BJ (cell line): ENCODE data around the gene NFE2L2. TPM values are rescaled to one million over a fixed set of nuclear protein-coding genes. Genes with fewer than 3 reads are reported as not detected.

Source experiments
- CTCF ChIA-PET: fragments of 350-600 bp; formaldehyde crosslinking; extraction: SDS; loops from one replicate; lab custom pipeline; 2021; ENCODE audit warnings: antibody characterized with exemption, inconsistent platforms; lab: Yijun Ruan, JAX
- POLR2A ChIA-PET: fragments of 300-600 bp; sonication (Branson Sonifier 250); formaldehyde crosslinking; extraction: SDS; loops from one replicate; lab custom pipeline; 2021; ENCODE audit warnings: antibody characterized with exemption; lab: Charles Lee
- DNase-seq: peaks from one replicate; pipeline ENCODE4 v3.0.0-alpha.2; 2011; ENCODE audit warnings: low read depth
- H3K27me3 ChIP-seq: 2 replicates; pipeline ENCODE4 v1.6.0; 2011; ENCODE audit warnings: low read length; ENCODE audit not compliant: control insufficient read depth, insufficient read depth
- H3K36me3 ChIP-seq: 2 replicates; pipeline ENCODE4 v1.5.1; 2011; ENCODE audit warnings: low read length; ENCODE audit not compliant: control insufficient read depth, insufficient read depth
- H3K4me3 ChIP-seq: 2 replicates; pipeline ENCODE4 v1.5.1; 2011; ENCODE audit warnings: low read depth, mild to moderate bottlenecking, control low read depth, low read length
- polyA plus RNA-seq: library from polyadenylated mRNA; depleted of rRNA; stranded (reverse); fragments of >200 nt; gene quantifications from 2 replicates; pipeline ENCODE4 v1.2.3, GENCODE V29; 2011
- TF ChIP-seq, protein P1 (sequence below): IDR thresholded peaks from 2 replicates; pipeline ENCODE4 v1.5.1; 2011; ENCODE audit warnings: low read depth, mild to moderate bottlenecking, control low read depth, inconsistent platforms, low read length, moderate library complexity; ENCODE audit not compliant: insufficient read depth

Gene NFE2L2
- polyA plus RNA-seq, 1 experiment = 109 TPM

DNA sequence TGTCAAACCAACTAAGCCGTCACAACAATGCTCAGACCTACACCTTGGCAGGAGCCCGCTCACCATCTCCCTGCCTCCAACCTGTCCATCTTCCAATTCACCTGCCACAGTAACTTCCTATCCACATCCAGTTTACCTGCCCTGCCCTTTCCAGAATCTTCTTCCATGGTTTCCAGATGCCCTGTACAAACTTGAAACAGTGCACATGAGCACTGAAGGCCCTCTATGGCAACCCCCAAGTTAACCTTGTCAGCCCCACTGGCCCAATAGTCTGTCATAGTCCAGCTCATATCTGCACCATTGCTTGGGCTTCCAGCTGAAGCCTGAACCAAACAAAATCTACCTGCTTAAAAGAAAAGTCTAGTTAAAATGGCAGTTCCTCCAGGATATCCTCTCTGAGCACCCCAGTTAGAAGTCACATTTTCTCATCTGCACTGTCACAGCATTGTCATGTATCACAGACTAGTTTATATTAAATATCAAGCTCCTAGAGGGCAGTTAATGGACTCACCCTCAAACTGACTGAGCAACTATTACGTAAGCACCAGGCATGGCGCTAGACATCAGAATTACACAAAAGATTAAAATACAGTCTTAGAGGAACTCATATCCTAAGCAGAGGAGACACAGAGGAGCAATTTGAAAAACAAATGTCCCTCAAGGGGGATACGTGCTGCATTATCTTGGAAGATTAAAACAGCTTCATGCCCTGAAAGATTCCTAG, 11.6 kb downstream of the NFE2L2 start:
- Histone ChIP-seq H3K4me3 (no peak overlapping the region), H3K36me3 (no peaks in the 10 kb centered on the region), H3K27me3 (no peaks in the 10 kb centered on the region)
- TF ChIP-seq, protein P1, sequence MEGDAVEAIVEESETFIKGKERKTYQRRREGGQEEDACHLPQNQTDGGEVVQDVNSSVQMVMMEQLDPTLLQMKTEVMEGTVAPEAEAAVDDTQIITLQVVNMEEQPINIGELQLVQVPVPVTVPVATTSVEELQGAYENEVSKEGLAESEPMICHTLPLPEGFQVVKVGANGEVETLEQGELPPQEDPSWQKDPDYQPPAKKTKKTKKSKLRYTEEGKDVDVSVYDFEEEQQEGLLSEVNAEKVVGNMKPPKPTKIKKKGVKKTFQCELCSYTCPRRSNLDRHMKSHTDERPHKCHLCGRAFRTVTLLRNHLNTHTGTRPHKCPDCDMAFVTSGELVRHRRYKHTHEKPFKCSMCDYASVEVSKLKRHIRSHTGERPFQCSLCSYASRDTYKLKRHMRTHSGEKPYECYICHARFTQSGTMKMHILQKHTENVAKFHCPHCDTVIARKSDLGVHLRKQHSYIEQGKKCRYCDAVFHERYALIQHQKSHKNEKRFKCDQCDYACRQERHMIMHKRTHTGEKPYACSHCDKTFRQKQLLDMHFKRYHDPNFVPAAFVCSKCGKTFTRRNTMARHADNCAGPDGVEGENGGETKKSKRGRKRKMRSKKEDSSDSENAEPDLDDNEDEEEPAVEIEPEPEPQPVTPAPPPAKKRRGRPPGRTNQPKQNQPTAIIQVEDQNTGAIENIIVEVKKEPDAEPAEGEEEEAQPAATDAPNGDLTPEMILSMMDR = no peak
- ChIA-PET POLR2A (no interaction called here), CTCF (interaction anchor here (0.8 to 1.7 kb wide), 2 partner anchors 11 to 88 kb away, joined by 3 to 4 read pairs; partner anchors contain the start of gene NFE2L2)
- no peak for DNase-seq

DNA sequence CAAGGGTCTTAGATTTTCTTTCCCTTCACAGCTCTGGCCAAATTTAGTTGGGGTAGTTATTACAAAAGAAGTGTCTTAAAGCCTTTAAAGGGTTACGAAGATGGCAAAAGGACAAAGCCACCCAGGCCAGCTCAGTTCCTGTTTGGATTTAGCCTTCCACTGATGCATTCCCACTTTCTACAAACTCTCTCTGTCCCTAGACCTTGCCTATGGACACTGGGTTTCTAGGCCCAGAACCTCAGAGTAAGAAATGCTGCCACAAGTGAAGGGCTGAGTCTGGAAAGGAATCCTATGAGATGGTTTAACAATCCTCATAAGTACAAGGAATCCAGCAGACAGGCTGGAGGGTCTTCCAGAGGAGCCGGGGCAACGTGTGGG, 13.4 kb downstream of the NFE2L2 start:
- no peaks in the 10 kb centered on the region for H3K36me3 ChIP-seq
- H3K27me3 ChIP-seq = no peaks in the 10 kb centered on the region
- no peak overlapping the region for H3K4me3 ChIP-seq
- ChIA-PET CTCF (interaction anchor here (0.8 kb wide), 1 partner anchor 13 kb away, joined by 3 read pairs; no protein-coding TSS in a partner anchor), POLR2A (interaction anchor here (0.6 kb wide), 1 partner anchor 39 kb away, joined by 3 read pairs; no protein-coding TSS in a partner anchor)
- TF ChIP-seq, protein P1 = no peak
- no peak for DNase-seq

DNA sequence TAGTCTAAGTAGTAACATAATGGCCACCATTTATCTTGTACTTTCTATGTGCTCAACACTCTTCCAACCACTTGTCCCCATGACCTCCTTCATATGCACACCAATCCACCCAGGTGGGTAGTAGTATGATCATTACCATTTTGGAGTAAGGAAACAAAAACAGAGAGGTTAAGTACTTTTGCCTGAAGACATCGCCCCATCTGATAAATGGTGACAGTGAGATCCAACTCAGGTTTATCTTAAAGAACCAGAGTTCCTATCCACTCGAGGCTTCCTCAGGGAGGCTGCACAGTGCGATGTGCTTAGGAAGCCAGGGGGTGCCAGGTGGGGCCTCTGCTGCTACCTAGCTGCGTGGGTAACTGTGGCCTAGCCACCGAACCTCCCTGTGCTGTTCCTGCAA, 14.1 kb downstream of the NFE2L2 start:
- Histone ChIP-seq H3K4me3 (no peak overlapping the region), H3K27me3 (no peaks in the 10 kb centered on the region), H3K36me3 (no peaks in the 10 kb centered on the region)
- ChIA-PET CTCF (interaction anchor here (0.8 kb wide), 1 partner anchor 12 kb away, joined by 3 read pairs; no protein-coding TSS in a partner anchor), POLR2A (interaction anchor here (0.6 kb wide), 1 partner anchor 38 kb away, joined by 3 read pairs; no protein-coding TSS in a partner anchor)
- TF ChIP-seq, protein P1 = no peak
- no peak for DNase-seq

DNA sequence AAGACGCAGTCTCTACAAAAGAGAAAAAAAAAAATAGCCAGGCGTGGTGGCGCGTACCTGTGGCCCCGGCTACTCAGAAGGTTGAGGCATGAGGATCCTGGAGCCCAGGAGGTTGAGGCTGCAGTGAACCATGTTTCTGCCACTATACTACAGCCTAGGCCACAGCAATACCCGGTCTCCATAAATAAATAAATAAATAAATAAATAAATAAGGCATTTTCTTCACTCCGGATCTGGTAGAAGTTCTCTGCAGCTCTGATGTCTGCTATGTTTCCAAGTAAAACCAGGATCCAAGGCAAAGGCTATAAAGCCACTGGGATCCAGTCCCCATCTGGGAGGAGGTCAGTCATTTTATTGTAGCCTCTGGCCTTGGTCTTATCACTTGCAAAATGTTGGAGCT, 15.5 kb downstream of the NFE2L2 start:
- CTCF ChIA-PET = interaction anchor here (0.9 kb wide), 1 partner anchor 14 kb away, joined by 3 read pairs; no protein-coding TSS in a partner anchor

More for the DNA sequence above, 15.5 kb downstream of the NFE2L2 start:
- H3K36me3 ChIP-seq = no peaks in the 10 kb centered on the region
- H3K4me3 ChIP-seq = no peak overlapping the region
- TF ChIP-seq, protein P1 = no peak
- H3K27me3 ChIP-seq = no peaks in the 10 kb centered on the region
- POLR2A ChIA-PET = no interaction called here
- no peak for DNase-seq
